A673 (cell line): ENCODE measurements around the gene STPG4. TPM values are rescaled to one million over a fixed set of nuclear protein-coding genes. Genes with fewer than 3 reads are reported as not detected.
A peak's percentile ranks its signal among the peaks of the same experiment; 100 is the strongest.

Experiments used
- BruUV-seq: library from RNA; stranded (reverse); fragments of 400-500 nt; replicated peaks from 2 replicates; lab custom pipeline; 2021; lab: Mats Ljungman, UMichigan
- CTCF ChIA-PET: fragments of 300-600 bp; sonication (Branson Sonifier 250); formaldehyde crosslinking; loops from one replicate; lab custom pipeline; 2022; ENCODE audit warnings: antibody characterized with exemption; lab: Charles Lee
- POLR2A ChIA-PET: fragments of 300-600 bp; sonication (Branson Sonifier 250); formaldehyde crosslinking; loops from one replicate; lab custom pipeline; 2022; ENCODE audit warnings: antibody characterized with exemption; ENCODE audit not compliant: low non-redundant PET; lab: Charles Lee
- DNase-seq: peaks from one replicate; pipeline ENCODE4 v3.0.0-alpha.2; 2015; ENCODE audit warnings: low spot score
- H3K27ac ChIP-seq: fragments of 200-600 bp; sonication (generic); 2 replicates; pipeline ENCODE4 v1.5.1; 2016; ENCODE audit warnings: mixed run types, low read depth, mild to moderate bottlenecking, mixed read lengths, antibody characterized with exemption, low read length; ENCODE audit not compliant: poor library complexity, severe bottlenecking
- H3K27me3 ChIP-seq: fragments of 200-600 bp; sonication (generic); replicated peaks from 2 replicates; pipeline ENCODE4 v1.6.1; 2017; ENCODE audit warnings: mixed run types, low read depth, mild to moderate bottlenecking, mixed read lengths, antibody characterized with exemption, low read length; ENCODE audit not compliant: insufficient read depth, poor library complexity
- H3K36me3 ChIP-seq: fragments of 200-600 bp; sonication (generic); 2 replicates; pipeline ENCODE4 v1.6.1; 2016; ENCODE audit warnings: mixed run types, mild to moderate bottlenecking, mixed read lengths, antibody characterized with exemption, low read length; ENCODE audit not compliant: insufficient read depth, poor library complexity, severe bottlenecking
- H3K4me1 ChIP-seq: fragments of 200-600 bp; sonication (generic); 2 replicates; pipeline ENCODE4 v1.6.1; 2017; ENCODE audit warnings: mixed run types, mild to moderate bottlenecking, mixed read lengths, antibody characterized with exemption, low read length; ENCODE audit not compliant: insufficient read depth, poor library complexity, severe bottlenecking
- H3K4me3 ChIP-seq: fragments of 200-600 bp; sonication (generic); 2 replicates; pipeline ENCODE4 v1.5.1; 2016; ENCODE audit warnings: low read depth, mixed run types, mild to moderate bottlenecking, mixed read lengths, low read length; ENCODE audit not compliant: poor library complexity, severe bottlenecking
- H3K9me3 ChIP-seq: fragments of 200-600 bp; sonication (generic); 2 replicates; pipeline ENCODE4 v1.6.1; 2016; ENCODE audit warnings: mixed run types, low read depth, mild to moderate bottlenecking, mixed read lengths, antibody characterized with exemption, low read length; ENCODE audit not compliant: poor library complexity, severe bottlenecking
- EZH2 ChIP-seq: fragments of 200-600 bp; sonication (generic); IDR thresholded peaks from 2 replicates; pipeline ENCODE4 v1.6.1; 2017; ENCODE audit warnings: borderline replicate concordance, low read depth, mild to moderate bottlenecking, mixed read lengths, antibody characterized with exemption, low read length; ENCODE audit not compliant: poor library complexity, severe bottlenecking
- intact Hi-C: fragments of 100-400 bp; cut with micrococcal nuclease; formaldehyde crosslinking; loops from one replicate; pipeline ENCODE4 v1.10.0; 2022; ENCODE audit not compliant: unreplicated experiment
- total RNA-seq: library from RNA; stranded (reverse); gene quantifications from 2 replicates; pipeline ENCODE4 v1.2.3, GENCODE V29; 2021
- TF ChIP-seq, protein P1 (sequence below): fragments of 300-800, 200-600 bp; sonication (generic); conservative IDR thresholded peaks from 2 replicates; pipeline ENCODE4 v1.5.1; 2017; ENCODE audit warnings: low read depth, mild to moderate bottlenecking, antibody characterized with exemption, low read length, moderate library complexity, mixed read lengths

The STPG4 gene
- total RNA-seq, 1 experiment from 2014 or later, result 0.75 TPM

DNA sequence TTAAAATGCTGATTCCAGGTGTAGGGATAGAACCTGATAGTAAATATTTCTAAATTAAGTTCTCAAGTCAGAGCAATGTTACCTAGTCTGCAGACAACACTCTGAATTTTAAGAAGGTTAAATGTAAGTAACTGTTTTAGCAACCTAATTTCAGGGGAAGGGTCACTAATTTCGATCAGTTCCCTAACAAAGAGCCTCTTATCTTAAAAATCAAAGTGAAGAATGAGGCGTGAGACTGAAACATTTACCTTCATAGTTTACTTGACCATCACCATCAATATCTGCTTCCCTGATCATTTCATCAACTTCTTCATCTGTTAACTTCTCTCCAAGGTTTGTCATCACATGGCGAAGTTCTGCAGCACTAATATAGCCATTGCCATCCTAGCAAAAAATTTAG, 6.4 kb upstream of the STPG4 start:
- H3K4me3 ChIP-seq, result no peak overlapping the region
- ChIA-PET CTCF (no interaction called here), POLR2A (no interaction called here)
- DNase-seq, result no peak
- no TSS peak for BruUV-seq
- peaks cover 75% of the 10 kb centered on the region for H3K36me3 ChIP-seq
- TF ChIP-seq, protein P1, sequence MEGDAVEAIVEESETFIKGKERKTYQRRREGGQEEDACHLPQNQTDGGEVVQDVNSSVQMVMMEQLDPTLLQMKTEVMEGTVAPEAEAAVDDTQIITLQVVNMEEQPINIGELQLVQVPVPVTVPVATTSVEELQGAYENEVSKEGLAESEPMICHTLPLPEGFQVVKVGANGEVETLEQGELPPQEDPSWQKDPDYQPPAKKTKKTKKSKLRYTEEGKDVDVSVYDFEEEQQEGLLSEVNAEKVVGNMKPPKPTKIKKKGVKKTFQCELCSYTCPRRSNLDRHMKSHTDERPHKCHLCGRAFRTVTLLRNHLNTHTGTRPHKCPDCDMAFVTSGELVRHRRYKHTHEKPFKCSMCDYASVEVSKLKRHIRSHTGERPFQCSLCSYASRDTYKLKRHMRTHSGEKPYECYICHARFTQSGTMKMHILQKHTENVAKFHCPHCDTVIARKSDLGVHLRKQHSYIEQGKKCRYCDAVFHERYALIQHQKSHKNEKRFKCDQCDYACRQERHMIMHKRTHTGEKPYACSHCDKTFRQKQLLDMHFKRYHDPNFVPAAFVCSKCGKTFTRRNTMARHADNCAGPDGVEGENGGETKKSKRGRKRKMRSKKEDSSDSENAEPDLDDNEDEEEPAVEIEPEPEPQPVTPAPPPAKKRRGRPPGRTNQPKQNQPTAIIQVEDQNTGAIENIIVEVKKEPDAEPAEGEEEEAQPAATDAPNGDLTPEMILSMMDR, result no peak
- TF ChIP-seq EZH2, result no peak
- H3K27ac ChIP-seq, result no peak overlapping the region
- H3K27me3 ChIP-seq, result no peaks in the 10 kb centered on the region
- intact Hi-C loops, result no loop called here
- H3K9me3 ChIP-seq, result no peaks in the 10 kb centered on the region
- H3K4me1 ChIP-seq, result no peaks in the 10 kb centered on the region

GRCh38 chr2:47160660-47161059, 5.6 kb upstream of the STPG4 start:
- no peak for DNase-seq
- H3K36me3 ChIP-seq, result peaks cover 67% of the 10 kb centered on the region
- no peaks in the 10 kb centered on the region for H3K4me1 ChIP-seq
- CTCF ChIA-PET, result no interaction called here
- H3K4me3 ChIP-seq, result no peak overlapping the region
- no peaks in the 10 kb centered on the region for H3K9me3 ChIP-seq
- no peak overlapping the region for H3K27ac ChIP-seq
- POLR2A ChIA-PET, result no interaction called here
- intact Hi-C loops, result no loop called here
- no peaks in the 10 kb centered on the region for H3K27me3 ChIP-seq
- TF ChIP-seq EZH2, result no peak
- TF ChIP-seq, protein P1, result no peak
- no TSS peak for BruUV-seq

GRCh38 chr2:47160211-47160610, 5.1 kb upstream of the STPG4 start:
- Histone ChIP-seq H3K4me3 (no peak overlapping the region), H3K9me3 (no peaks in the 10 kb centered on the region), H3K4me1 (no peaks in the 10 kb centered on the region), H3K27me3 (no peaks in the 10 kb centered on the region), H3K27ac (no peak overlapping the region), H3K36me3 (peaks cover 62% of the 10 kb centered on the region)
- ChIA-PET CTCF (no interaction called here), POLR2A (no interaction called here)
- no peak for DNase-seq
- intact Hi-C loops, result no loop called here
- BruUV-seq, result TSS peak; percentile 80
- no peak for TF ChIP-seq EZH2
- TF ChIP-seq, protein P1, result no peak
